Activated CD8-positive, alpha-beta T cell treated with anti-CD3 and anti-CD28 coated beads for 36 hours (primary cell): ENCODE results near the gene COX19. TPM values are rescaled to one million over a fixed set of nuclear protein-coding genes. Genes with fewer than 3 reads are reported as not detected.
A peak's percentile ranks its signal among the peaks of the same experiment; 100 is the strongest.

Experiments
- ATAC-seq: fragments of 200-7000 bp; cut with Tn5 transposase; one replicate; pipeline ENCODE4 v1.10.0; 2021; ENCODE audit warnings: mild to moderate bottlenecking, moderate library complexity
- CTCF ChIA-PET: fragments of 350-600 bp; sonication (Branson Sonifier 250); formaldehyde crosslinking; loops from one replicate; lab custom pipeline; 2021; ENCODE audit warnings: antibody characterized with exemption; lab: Charles Lee
- POLR2A ChIA-PET: fragments of 350-600 bp; sonication (Branson Sonifier 250); formaldehyde crosslinking; loops from one replicate; lab custom pipeline; 2021; ENCODE audit warnings: antibody characterized with exemption; lab: Charles Lee
- DNase-seq: peaks from one replicate; pipeline ENCODE4 v3.0.0-alpha.2; 2020
- H3K27ac Mint-ChIP-seq: one replicate; pipeline ENCODE4 v1.8.0; 2021; ENCODE audit warnings: mild to moderate bottlenecking, mixed read lengths
- H3K27me3 Mint-ChIP-seq: one replicate; pipeline ENCODE4 v1.8.0; 2021; ENCODE audit warnings: mixed read lengths
- H3K36me3 Mint-ChIP-seq: one replicate; pipeline ENCODE4 v1.8.0; 2021; ENCODE audit warnings: low read depth, mixed read lengths
- H3K4me1 Mint-ChIP-seq: one replicate; pipeline ENCODE4 v1.8.0; 2021; ENCODE audit warnings: low read depth, mixed read lengths
- H3K4me3 Mint-ChIP-seq: one replicate; pipeline ENCODE4 v1.8.0; 2021; ENCODE audit warnings: mild to moderate bottlenecking, moderate library complexity, mixed read lengths
- H3K9me3 Mint-ChIP-seq: one replicate; pipeline ENCODE4 v1.8.0; 2021; ENCODE audit warnings: mixed read lengths
- CTCF ChIP-seq: fragments of 200-600 bp; IDR thresholded peaks from one replicate; pipeline ENCODE4 v1.8.0; 2022; ENCODE audit warnings: antibody characterized with exemption, mild to moderate bottlenecking
- intact Hi-C: fragments of 100-400 bp; cut with micrococcal nuclease; formaldehyde crosslinking; loops from one replicate; pipeline ENCODE4 v1.10.0; 2022
- total RNA-seq, 2 experiments: library from RNA; stranded (reverse); gene quantifications; one replicate each; pipeline ENCODE4 v1.2.3, GENCODE V29; 2021

COX19 gene
- total RNA-seq, 2 experiments from 2014 or later = 15.5 to 18.0 TPM

GRCh38 chr7:974172-974571 is 1.2 kb downstream of the COX19 start:
- DNase-seq (no peak), ATAC-seq (no peak)
- Mint-ChIP-seq H3K36me3 (peaks cover 29% of the 10 kb centered on the region), H3K27ac (peak overlapping the region; percentile 93), H3K4me1 (peaks cover 26% of the 10 kb centered on the region), H3K4me3 (peak overlapping the region; percentile 96), H3K27me3 (no peaks in the 10 kb centered on the region), H3K9me3 (no peaks in the 10 kb centered on the region)
- no peak for TF ChIP-seq CTCF
- ChIA-PET CTCF (interaction anchor here (1.0 to 7.5 kb wide), 6 partner anchors 10 to 203 kb away, joined by 3 to 67 read pairs (median 6); no protein-coding TSS in a partner anchor), POLR2A (interaction anchor here (0.7 to 2.4 kb wide), 15 partner anchors 8 to 202 kb away, joined by 3 to 19 read pairs (median 5); partner anchors contain the start of gene GPR146)
- intact Hi-C loops = loop anchor here (5.0 kb wide), 1 partner anchor 67 kb away; no protein-coding TSS in a partner anchor

DNA sequence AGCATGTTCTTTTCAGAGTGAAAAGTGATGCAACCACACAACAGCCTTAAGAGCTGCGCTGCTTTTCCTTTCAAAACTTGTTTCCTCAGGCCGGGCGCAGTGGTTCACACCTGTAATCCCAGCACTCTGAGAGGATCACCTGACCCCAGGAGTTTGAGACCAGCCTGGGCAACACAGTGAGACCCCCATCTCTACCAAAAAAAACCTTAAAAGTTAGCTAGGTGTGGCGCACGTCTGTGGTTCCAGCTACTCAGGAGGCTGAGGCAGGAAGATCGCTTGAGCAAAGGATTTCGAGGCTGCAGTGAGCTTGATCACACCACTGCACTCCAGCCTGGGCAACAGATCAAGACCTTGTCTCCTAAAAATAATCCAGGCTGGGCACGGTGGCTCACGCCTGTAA is 2.0 kb downstream of the COX19 start:
- no peaks in the 10 kb centered on the region for H3K9me3 Mint-ChIP-seq
- ATAC-seq (no peak), DNase-seq (no peak)
- no peak for TF ChIP-seq CTCF
- ChIA-PET POLR2A (interaction anchor here (1.1 to 1.4 kb wide), 4 partner anchors 49 to 203 kb away, joined by 3 read pairs; no protein-coding TSS in a partner anchor), CTCF (interaction anchor here (0.7 to 7.5 kb wide), 7 partner anchors 9 to 204 kb away, joined by 3 to 67 read pairs (median 3); no protein-coding TSS in a partner anchor)
- H3K27me3 Mint-ChIP-seq = no peaks in the 10 kb centered on the region
- peaks cover 26% of the 10 kb centered on the region for H3K4me1 Mint-ChIP-seq
- peaks cover 29% of the 10 kb centered on the region for H3K36me3 Mint-ChIP-seq
- H3K4me3 Mint-ChIP-seq = peak overlapping the region; percentile 50
- peak overlapping the region; percentile 42 for H3K27ac Mint-ChIP-seq
- intact Hi-C loops = loop anchor here (5.0 kb wide), 1 partner anchor 66 kb away; no protein-coding TSS in a partner anchor

- no peak for ATAC-seq
- no peak for TF ChIP-seq CTCF
- Mint-ChIP-seq H3K27ac (peak overlapping the region; percentile 42), H3K4me1 (peaks cover 26% of the 10 kb centered on the region), H3K9me3 (no peaks in the 10 kb centered on the region), H3K4me3 (peak overlapping the region; percentile 50), H3K36me3 (peaks cover 31% of the 10 kb centered on the region), H3K27me3 (no peaks in the 10 kb centered on the region)
- intact Hi-C loops = loop anchor here (5.0 kb wide), 1 partner anchor 65 kb away; no protein-coding TSS in a partner anchor
- DNase-seq = no peak
- POLR2A ChIA-PET = interaction anchor here (1.1 to 1.4 kb wide), 3 partner anchors 48 to 203 kb away, joined by 3 read pairs; no protein-coding TSS in a partner anchor
- CTCF ChIA-PET = interaction anchor here (0.7 to 7.5 kb wide), 6 partner anchors 9 to 204 kb away, joined by 3 to 67 read pairs (median 4); no protein-coding TSS in a partner anchor
Observed at GRCh38 chr7:972676-973309, 2.6 kb downstream of the COX19 start.

GRCh38 chr7:972110-972509 is 3.2 kb downstream of the COX19 start:
- CTCF ChIA-PET = interaction anchor here (1.2 to 1.3 kb wide), 2 partner anchors 17 to 44 kb away, joined by 3 read pairs; no protein-coding TSS in a partner anchor
- POLR2A ChIA-PET = interaction anchor here (1.1 to 1.2 kb wide), 2 partner anchors 47 to 51 kb away, joined by 3 read pairs; no protein-coding TSS in a partner anchor
- H3K36me3 Mint-ChIP-seq = peaks cover 37% of the 10 kb centered on the region
- H3K4me3 Mint-ChIP-seq = no peak overlapping the region
- peaks cover 26% of the 10 kb centered on the region for H3K4me1 Mint-ChIP-seq
- no peaks in the 10 kb centered on the region for H3K27me3 Mint-ChIP-seq
- intact Hi-C loops = loop anchor here (5.0 kb wide), 1 partner anchor 65 kb away; no protein-coding TSS in a partner anchor
- H3K9me3 Mint-ChIP-seq = no peaks in the 10 kb centered on the region
- no peak for DNase-seq
- ATAC-seq = no peak
- no peak for TF ChIP-seq CTCF
- H3K27ac Mint-ChIP-seq = peak overlapping the region; percentile 16
